SU-DHL-6 (cell line): ENCODE results near the gene CCDC60.

Source experiments
- H2AFZ ChIP-seq: fragments of 200-600 bp; sonication (generic); 2 replicates; pipeline ENCODE4 v1.6.1; 2014; ENCODE audit warnings: low read depth, mild to moderate bottlenecking, moderate library complexity, mixed read lengths, antibody characterized with exemption, low read length; ENCODE audit not compliant: severe bottlenecking
- H3F3A ChIP-seq: fragments of 200-600 bp; shearing (Covaris generic); 2 replicates; pipeline ENCODE4 v1.6.0; 2016; ENCODE audit warnings: antibody characterized with exemption, mild to moderate bottlenecking; ENCODE audit not compliant: insufficient read depth
- H3K27ac ChIP-seq: fragments of 200-600 bp; sonication (generic); 2 replicates; pipeline ENCODE4 v1.5.1; 2016; ENCODE audit warnings: low read depth, mild to moderate bottlenecking, low read length, moderate library complexity, mixed read lengths
- H3K27me3 ChIP-seq: fragments of 200-600 bp; sonication (generic), shearing (Covaris generic); 2 replicates; pipeline ENCODE4 v1.6.0; 2014; ENCODE audit warnings: mild to moderate bottlenecking, low read length
- H3K36me3 ChIP-seq: fragments of 200-600 bp; sonication (generic); 2 replicates; pipeline ENCODE4 v1.6.1; 2014; ENCODE audit warnings: mild to moderate bottlenecking, low read length, mixed read lengths
- H3K4me2 ChIP-seq: fragments of 300-600, 200-600 bp; shearing (Covaris generic), sonication (generic); 2 replicates; pipeline ENCODE4 v1.6.0; 2014; ENCODE audit warnings: low read length, low read depth, mild to moderate bottlenecking; ENCODE audit not compliant: poor library complexity, severe bottlenecking
- H3K4me3 ChIP-seq: fragments of 200-600 bp; sonication (generic); 2 replicates; pipeline ENCODE4 v1.5.1; 2014; ENCODE audit warnings: antibody characterized with exemption, low read length, mild to moderate bottlenecking, mixed read lengths; ENCODE audit not compliant: insufficient read depth, poor library complexity, severe bottlenecking
- H3K79me2 ChIP-seq: fragments of 200-600 bp; sonication (generic); 2 replicates; pipeline ENCODE4 v1.6.1; 2014; ENCODE audit warnings: mild to moderate bottlenecking, low read length, moderate library complexity; ENCODE audit not compliant: insufficient read depth
- H3K9ac ChIP-seq: fragments of 200-600 bp; sonication (generic); 2 replicates; pipeline ENCODE4 v1.7.0; 2014; ENCODE audit warnings: mild to moderate bottlenecking, low read length
- H3K9me2 ChIP-seq: fragments of 200-600 bp; sonication (generic); replicated peaks from 2 replicates; pipeline ENCODE4 v1.6.1; 2014; ENCODE audit warnings: low read length; ENCODE audit not compliant: insufficient read depth
- H3K9me3 ChIP-seq: fragments of 200-600 bp; sonication (generic); 2 replicates; pipeline ENCODE4 v1.6.1; 2014; ENCODE audit warnings: low read length, mixed read lengths; ENCODE audit not compliant: insufficient read depth
- H4K20me1 ChIP-seq: fragments of 200-600 bp; sonication (generic); 2 replicates; pipeline ENCODE4 v1.6.1; 2014; ENCODE audit warnings: low read depth, mild to moderate bottlenecking, antibody characterized with exemption, low read length, moderate library complexity, mixed read lengths
- EZH2phosphoT487 ChIP-seq: fragments of 200-600 bp; sonication (generic), shearing (Covaris generic); conservative IDR thresholded peaks from 2 replicates; pipeline ENCODE4 v1.6.1; 2018; ENCODE audit warnings: mild to moderate bottlenecking, antibody characterized with exemption, low read length, moderate library complexity, mixed read lengths
- TF ChIP-seq, protein P1 (sequence below): fragments of 200-600 bp; sonication (generic); IDR thresholded peaks from one replicate; pipeline ENCODE4 v1.5.1; 2017; ENCODE audit warnings: antibody characterized with exemption, mild to moderate bottlenecking, low read length, moderate library complexity; ENCODE audit not compliant: insufficient read depth, poor library complexity, severe bottlenecking

The CCDC60 gene

GRCh38 chr12:119308708-119309456 is 25.6 kb upstream of the CCDC60 start:
- Histone ChIP-seq H3K27ac (no peak overlapping the region), H3F3A (no peaks in the 10 kb centered on the region), H3K9me3 (no peaks in the 10 kb centered on the region), H3K79me2 (no peaks in the 10 kb centered on the region), H3K4me2 (no peak overlapping the region), H3K36me3 (no peaks in the 10 kb centered on the region), H3K4me3 (no peak overlapping the region), H3K9me2 (no peaks in the 10 kb centered on the region), H3K27me3 (no peaks in the 10 kb centered on the region), H3K9ac (no peak overlapping the region), H2AFZ (no peak overlapping the region), H4K20me1 (no peaks in the 10 kb centered on the region)
- TF ChIP-seq, protein P1, sequence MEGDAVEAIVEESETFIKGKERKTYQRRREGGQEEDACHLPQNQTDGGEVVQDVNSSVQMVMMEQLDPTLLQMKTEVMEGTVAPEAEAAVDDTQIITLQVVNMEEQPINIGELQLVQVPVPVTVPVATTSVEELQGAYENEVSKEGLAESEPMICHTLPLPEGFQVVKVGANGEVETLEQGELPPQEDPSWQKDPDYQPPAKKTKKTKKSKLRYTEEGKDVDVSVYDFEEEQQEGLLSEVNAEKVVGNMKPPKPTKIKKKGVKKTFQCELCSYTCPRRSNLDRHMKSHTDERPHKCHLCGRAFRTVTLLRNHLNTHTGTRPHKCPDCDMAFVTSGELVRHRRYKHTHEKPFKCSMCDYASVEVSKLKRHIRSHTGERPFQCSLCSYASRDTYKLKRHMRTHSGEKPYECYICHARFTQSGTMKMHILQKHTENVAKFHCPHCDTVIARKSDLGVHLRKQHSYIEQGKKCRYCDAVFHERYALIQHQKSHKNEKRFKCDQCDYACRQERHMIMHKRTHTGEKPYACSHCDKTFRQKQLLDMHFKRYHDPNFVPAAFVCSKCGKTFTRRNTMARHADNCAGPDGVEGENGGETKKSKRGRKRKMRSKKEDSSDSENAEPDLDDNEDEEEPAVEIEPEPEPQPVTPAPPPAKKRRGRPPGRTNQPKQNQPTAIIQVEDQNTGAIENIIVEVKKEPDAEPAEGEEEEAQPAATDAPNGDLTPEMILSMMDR = no peak
- no peak for TF ChIP-seq EZH2phosphoT487

- Histone ChIP-seq H3K9me3 (no peaks in the 10 kb centered on the region), H2AFZ (no peak overlapping the region), H3K9me2 (no peaks in the 10 kb centered on the region), H3K4me3 (no peak overlapping the region), H4K20me1 (no peaks in the 10 kb centered on the region), H3K36me3 (no peaks in the 10 kb centered on the region), H3F3A (no peaks in the 10 kb centered on the region), H3K9ac (no peak overlapping the region), H3K4me2 (no peak overlapping the region), H3K27ac (no peak overlapping the region), H3K79me2 (no peaks in the 10 kb centered on the region), H3K27me3 (no peaks in the 10 kb centered on the region)
- no peak for TF ChIP-seq EZH2phosphoT487
- TF ChIP-seq, protein P1 = no peak
Measured at GRCh38 chr12:119311878-119312277, 22.7 kb upstream of the CCDC60 start.

- H3F3A ChIP-seq = no peaks in the 10 kb centered on the region
- H3K27me3 ChIP-seq = no peaks in the 10 kb centered on the region
- no peaks in the 10 kb centered on the region for H3K9me2 ChIP-seq
- H3K4me3 ChIP-seq = no peak overlapping the region
- H3K79me2 ChIP-seq = no peaks in the 10 kb centered on the region
- H3K4me2 ChIP-seq = no peak overlapping the region
- TF ChIP-seq EZH2phosphoT487 = no peak
- TF ChIP-seq, protein P1 = no peak
- no peak overlapping the region for H3K9ac ChIP-seq
- no peak overlapping the region for H3K27ac ChIP-seq
- no peaks in the 10 kb centered on the region for H3K36me3 ChIP-seq
- no peak overlapping the region for H2AFZ ChIP-seq
- H4K20me1 ChIP-seq = no peaks in the 10 kb centered on the region
- H3K9me3 ChIP-seq = no peaks in the 10 kb centered on the region
Measured at GRCh38 chr12:119312904-119313303, 21.6 kb upstream of the CCDC60 start.
